ENCODE results near the gene CELSR1. TPM values are rescaled to one million over a fixed set of nuclear protein-coding genes. Genes with fewer than 3 reads are reported as not detected.
A peak's percentile ranks its signal among the peaks of the same experiment; 100 is the strongest.

Gene CELSR1
- total RNA-seq, 3 donors from 2014 or later: 1.9 to 4.2 (median 2.5) TPM

DNA sequence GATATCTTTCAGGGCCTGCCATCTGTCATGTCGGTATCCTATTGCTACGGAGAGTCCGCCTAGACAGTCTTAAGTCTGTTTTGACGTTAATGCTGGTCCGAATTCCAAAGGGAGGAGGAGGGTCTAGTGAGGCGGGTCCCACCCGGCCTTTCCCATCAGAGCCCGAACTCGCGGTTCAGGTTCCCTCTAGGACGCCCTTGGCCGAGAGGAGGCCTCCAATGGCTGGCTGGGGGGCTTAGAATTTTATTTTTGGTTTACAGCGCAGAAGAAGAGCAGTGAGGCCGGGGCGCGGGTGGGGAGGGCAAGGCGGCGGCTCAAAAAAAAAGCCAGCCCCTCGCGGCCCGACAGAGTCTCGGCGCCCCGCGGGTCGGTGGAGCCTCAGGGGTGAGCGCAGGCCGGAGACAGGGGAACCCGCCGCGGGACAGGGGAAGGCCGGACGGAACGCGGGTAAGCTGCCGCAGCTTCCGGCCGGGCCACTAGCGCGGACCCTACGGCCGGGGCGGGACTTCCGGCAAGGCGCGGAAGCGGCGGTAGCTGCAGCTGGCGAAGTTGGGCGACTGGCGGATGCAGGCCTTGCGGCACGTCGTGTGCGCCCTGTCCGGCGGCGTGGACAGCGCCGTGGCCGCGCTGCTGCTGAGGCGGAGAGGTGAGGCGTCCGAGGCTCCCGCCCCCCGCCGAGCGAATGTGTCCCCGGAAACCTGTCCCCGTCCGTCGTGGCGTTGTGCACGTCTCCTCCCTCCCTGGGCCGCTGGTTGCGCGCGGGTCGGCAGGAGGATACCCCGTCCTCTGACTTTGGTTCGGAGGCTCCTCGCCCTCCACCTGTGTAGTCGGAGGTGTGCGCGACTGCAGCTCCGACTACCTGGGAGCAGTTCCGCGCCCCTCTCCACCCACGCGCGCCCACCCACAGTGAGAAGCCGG is 202.0 kb downstream of the CELSR1 start, which contains the start of gene TRMU:
TRMU (plus strand) TSS at position 514 of the 918 bp plus-strand sequence; CDS start at position 565, 51 bp downstream.
- ATAC-seq: peak; percentile 97

DNA sequence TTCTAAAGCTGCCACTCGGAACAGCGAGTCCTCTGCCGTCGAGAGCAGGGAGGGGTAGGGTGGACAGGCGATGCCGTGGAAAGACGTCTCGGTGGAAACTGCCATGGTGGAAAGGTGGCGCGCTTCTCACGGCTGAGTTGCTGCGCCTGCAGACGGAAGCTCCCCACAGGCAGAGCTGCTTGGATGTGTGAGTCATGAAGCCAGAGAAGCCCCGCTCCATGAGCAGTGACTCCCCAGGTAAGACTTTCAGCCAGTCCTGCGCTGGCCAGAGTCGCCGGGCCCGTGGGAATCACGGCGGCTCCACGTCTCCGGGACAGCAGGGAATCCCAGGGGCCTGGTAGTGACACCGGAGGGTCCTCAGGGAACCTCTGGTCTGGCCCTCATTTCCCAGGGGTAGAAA is 205.9 kb downstream of the CELSR1 start:
- DNase-seq (no peak), ATAC-seq (no peak)
- Histone ChIP-seq H3K36me3 (ENCODE audit: low read depth) (no peaks in the 10 kb centered on the region), H3K9me3 (no peaks in the 10 kb centered on the region), H3K4me1 (ENCODE audit: low read depth) (no peaks in the 10 kb centered on the region), H3K4me3 (no peak overlapping the region)
- intact Hi-C loops (cut with DNase I, micrococcal nuclease): no loop called here
- TF ChIP-seq, protein P1, sequence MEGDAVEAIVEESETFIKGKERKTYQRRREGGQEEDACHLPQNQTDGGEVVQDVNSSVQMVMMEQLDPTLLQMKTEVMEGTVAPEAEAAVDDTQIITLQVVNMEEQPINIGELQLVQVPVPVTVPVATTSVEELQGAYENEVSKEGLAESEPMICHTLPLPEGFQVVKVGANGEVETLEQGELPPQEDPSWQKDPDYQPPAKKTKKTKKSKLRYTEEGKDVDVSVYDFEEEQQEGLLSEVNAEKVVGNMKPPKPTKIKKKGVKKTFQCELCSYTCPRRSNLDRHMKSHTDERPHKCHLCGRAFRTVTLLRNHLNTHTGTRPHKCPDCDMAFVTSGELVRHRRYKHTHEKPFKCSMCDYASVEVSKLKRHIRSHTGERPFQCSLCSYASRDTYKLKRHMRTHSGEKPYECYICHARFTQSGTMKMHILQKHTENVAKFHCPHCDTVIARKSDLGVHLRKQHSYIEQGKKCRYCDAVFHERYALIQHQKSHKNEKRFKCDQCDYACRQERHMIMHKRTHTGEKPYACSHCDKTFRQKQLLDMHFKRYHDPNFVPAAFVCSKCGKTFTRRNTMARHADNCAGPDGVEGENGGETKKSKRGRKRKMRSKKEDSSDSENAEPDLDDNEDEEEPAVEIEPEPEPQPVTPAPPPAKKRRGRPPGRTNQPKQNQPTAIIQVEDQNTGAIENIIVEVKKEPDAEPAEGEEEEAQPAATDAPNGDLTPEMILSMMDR (IDR thresholded peaks at IDR 0.05): no peak

More for the DNA sequence above, 202.0 kb downstream of the CELSR1 start, which contains the start of gene TRMU:
- H3K9me3 ChIP-seq: no peaks in the 10 kb centered on the region
- peaks cover 8% of the 10 kb centered on the region for H3K4me1 ChIP-seq (ENCODE audit: low read depth)
- intact Hi-C loops (cut with DNase I, micrococcal nuclease): no loop called here
- TF ChIP-seq, protein P1 (IDR thresholded peaks at IDR 0.05): no peak
- peak; percentile 85 to 91 (median 91) for DNase-seq
- H3K4me3 ChIP-seq: peak within 1 kb of the TSS; percentile 90
- H3K36me3 ChIP-seq (ENCODE audit: low read depth): peaks cover 11% of the 10 kb centered on the region

DNA sequence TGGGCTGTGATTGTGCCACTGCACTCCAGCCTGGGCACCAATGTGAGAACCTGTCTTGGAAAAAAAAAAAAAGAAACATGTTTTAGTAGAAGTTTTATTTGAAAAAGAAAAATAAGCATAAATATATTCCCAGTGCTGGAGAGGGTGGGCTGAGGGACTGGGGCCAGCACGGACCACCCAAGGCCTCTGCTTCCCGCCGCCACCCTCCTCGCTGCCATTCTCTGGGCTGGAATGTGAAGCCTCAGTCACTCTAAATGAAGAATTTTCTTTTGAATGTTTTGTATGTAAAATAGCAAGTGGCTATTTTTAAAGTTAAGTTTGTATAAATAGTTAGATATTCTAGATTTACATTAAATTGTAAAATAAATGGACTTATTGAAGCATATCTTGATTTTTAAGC is 207.0 kb downstream of the CELSR1 start:
- intact Hi-C loops (cut with DNase I, micrococcal nuclease): no loop called here
- H3K36me3 ChIP-seq (ENCODE audit: low read depth): no peaks in the 10 kb centered on the region
- TF ChIP-seq, protein P1 (IDR thresholded peaks at IDR 0.05): no peak

DNA sequence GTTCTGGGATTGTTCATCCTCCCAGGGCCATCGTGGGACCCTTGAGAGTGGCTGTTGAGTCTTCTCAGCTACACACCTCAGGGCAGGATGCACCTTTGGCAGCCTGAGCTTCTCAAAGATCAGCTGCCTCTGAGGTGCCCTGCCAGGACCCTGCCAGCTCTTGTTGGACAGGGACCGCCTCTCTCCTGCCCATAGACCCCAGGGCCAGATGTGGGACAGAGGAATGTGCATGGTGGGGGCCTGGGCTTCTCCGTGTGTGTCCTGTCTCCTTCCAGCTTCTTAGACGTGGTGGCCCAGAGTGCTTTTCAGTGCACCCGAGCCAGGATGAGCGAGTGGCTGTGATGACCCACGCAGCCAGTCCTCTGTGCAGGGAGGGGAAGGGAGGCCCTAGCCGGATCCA is 207.8 kb downstream of the CELSR1 start:
- intact Hi-C loops (cut with DNase I, micrococcal nuclease): no loop called here
- no peak for ATAC-seq
- TF ChIP-seq, protein P1 (IDR thresholded peaks at IDR 0.05): no peak
- H3K4me1 ChIP-seq (ENCODE audit: low read depth): no peaks in the 10 kb centered on the region
- H3K4me3 ChIP-seq: no peak overlapping the region
- no peak for DNase-seq
- no peaks in the 10 kb centered on the region for H3K36me3 ChIP-seq (ENCODE audit: low read depth)
- no peaks in the 10 kb centered on the region for H3K9me3 ChIP-seq

More for the DNA sequence above, 207.0 kb downstream of the CELSR1 start:
- DNase-seq: no peak
- H3K4me1 ChIP-seq (ENCODE audit: low read depth): no peaks in the 10 kb centered on the region
- no peaks in the 10 kb centered on the region for H3K9me3 ChIP-seq
- ATAC-seq: no peak
- H3K4me3 ChIP-seq: no peak overlapping the region

DNA sequence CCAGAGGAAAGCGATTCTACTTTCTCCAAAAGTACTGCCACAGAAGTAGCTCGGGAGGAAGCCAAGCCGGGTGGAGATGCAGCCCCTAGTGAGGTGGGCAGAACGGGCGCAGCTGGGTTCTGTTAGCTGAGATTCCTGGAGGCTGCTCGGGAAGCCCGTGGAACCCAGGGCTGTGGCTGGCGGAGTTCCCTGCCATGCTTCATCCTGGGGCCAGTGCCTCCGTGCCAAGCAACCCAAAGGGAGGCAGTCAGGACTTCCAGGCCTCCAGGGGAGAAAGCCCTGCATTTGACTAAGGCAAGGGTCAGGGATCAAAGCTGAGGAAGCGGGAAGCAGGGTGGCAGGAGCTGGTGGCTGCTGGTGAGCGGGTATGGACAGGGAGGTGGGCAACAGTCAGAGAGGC is 208.6 kb downstream of the CELSR1 start:
- Histone ChIP-seq H3K9me3 (no peaks in the 10 kb centered on the region), H3K4me3 (no peak overlapping the region), H3K36me3 (ENCODE audit: low read depth) (no peaks in the 10 kb centered on the region), H3K4me1 (ENCODE audit: low read depth) (no peaks in the 10 kb centered on the region)
- intact Hi-C loops (cut with DNase I, micrococcal nuclease): no loop called here
- no peak for ATAC-seq
- TF ChIP-seq, protein P1 (IDR thresholded peaks at IDR 0.05): no peak
- DNase-seq: no peak
